ENCODE data around the gene DUS1L.
A peak's percentile ranks its signal among the peaks of the same experiment; 100 is the strongest.

The DUS1L gene

DNA sequence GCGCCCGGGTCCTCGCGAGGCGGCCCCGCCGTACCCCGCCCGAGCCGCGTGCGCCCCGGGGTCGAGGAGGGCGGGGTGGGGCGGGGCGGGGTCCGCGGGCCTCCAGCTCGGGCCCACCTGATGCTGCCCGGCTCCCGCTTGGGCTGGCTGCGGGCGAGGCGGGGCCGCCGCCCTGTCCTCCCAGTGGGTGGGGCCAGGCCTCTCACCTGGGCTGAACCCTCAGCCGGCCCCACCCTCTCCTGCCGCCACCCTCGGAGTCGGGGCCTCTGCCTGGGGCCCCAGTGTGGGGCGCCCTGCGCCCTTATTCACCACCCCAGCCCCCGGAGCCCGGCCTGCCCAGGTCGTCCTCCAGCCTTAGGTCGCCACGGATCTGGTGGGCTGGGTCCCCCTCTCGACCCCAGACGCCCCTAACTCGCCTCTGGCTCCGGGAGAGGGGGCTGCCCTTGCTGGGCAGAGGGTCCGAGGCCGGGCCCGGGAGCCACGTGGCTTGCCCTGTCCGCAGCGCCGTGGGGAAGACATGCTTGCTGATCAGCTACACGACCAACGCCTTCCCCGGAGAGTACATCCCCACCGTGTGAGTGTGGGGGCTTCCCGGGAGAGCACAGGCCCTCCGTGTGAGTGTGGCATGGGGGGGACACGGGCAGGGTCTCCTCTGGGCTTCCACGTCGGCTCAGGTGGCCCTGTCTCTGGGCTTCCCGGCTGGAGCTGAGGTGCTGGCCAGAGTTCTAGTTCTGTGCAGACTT, 33.5 kb downstream of the DUS1L start:
- Histone ChIP-seq H2BK120ac (ENCODE audit: low read depth, low read length) (no peak overlapping the region), H3K9ac (ENCODE audit: low read length) (peak overlapping the region; percentile 92), H3K27ac (ENCODE audit: low read depth, low read length) (no peak overlapping the region), H3K23ac (ENCODE audit: low read length) (peak overlapping the region; percentile 97), H3K27me3 (ENCODE audit: insufficient read depth, low read length, poor library complexity) (no peaks in the 10 kb centered on the region), H3K4ac (ENCODE audit: low read depth, low read length) (no peak overlapping the region), H2BK5ac (ENCODE audit: low read length) (no peak overlapping the region), H3K18ac (ENCODE audit: low read length) (peak overlapping the region; percentile 24), H3K4me3 (ENCODE audit: low read length) (peak overlapping the region; percentile 60), H3K79me2 (ENCODE audit: control insufficient read depth, insufficient read depth, low read length) (no peaks in the 10 kb centered on the region), H2BK15ac (replicated peaks; ENCODE audit: low read depth) (no peak overlapping the region), H3K36me3 (ENCODE audit: control insufficient read depth, insufficient read depth, low read length) (no peaks in the 10 kb centered on the region), H3K4me2 (ENCODE audit: low read length) (peak overlapping the region; percentile 70), H2AK5ac (ENCODE audit: low read length) (peak overlapping the region; percentile 11), H3K56ac (ENCODE audit: low read length) (peak overlapping the region; percentile 96), H3K4me1 (ENCODE audit: control insufficient read depth, low read depth, low read length) (no peaks in the 10 kb centered on the region), H4K5ac (ENCODE audit: low read length) (no peak overlapping the region), H4K8ac (ENCODE audit: low read depth, low read length) (no peak overlapping the region), H3K79me1 (ENCODE audit: low read length) (no peaks in the 10 kb centered on the region)
- peak; percentile 53 for DNase-seq
- no CpG with 5 or more reads among the region's 59 CpGs for whole genome bisulfite sequencing (ENCODE audit: extremely low coverage, insufficient coverage, low lambda C conversion rate)

DNA sequence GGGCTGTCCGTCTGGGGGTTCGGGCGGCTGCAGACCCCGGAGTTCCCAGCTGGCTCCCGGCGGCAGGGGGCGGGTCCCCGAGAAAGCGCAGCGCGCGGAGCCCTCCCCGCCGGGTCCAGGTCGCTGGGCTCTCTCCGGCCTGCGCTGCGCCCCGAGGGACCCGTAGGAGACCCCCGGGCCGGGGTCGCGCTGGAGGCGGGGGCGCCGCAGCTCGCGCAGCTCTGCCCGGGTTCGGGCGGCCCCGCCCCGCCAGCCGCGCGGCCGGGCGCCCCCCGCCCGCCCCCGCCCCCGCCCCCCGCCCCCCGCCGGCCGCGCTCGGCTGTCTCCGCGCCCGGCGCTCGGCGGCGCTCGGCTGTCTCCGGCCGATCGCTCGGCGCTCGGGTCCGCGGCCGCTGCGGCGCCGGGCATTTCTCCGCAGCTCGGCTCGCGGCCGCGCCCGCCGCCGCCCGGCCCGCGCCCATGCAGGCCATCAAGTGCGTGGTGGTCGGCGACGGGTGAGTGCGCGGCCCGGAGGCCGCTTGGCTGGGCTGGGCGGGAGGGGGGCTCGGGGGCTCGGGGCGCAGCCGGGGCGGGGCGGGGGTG, 34.2 kb downstream of the DUS1L start, which contains the start of gene RAC3:
TSS of gene RAC3 (plus strand) at position 376 of the 582 bp plus-strand sequence. CDS start at position 460, 84 bp downstream.
- H3K18ac ChIP-seq (ENCODE audit: low read length), result peak within 1 kb of the TSS; percentile 40
- no peak within 1 kb of the TSS for H4K8ac ChIP-seq (ENCODE audit: low read depth, low read length)
- H3K36me3 ChIP-seq (ENCODE audit: control insufficient read depth, insufficient read depth, low read length), result no peaks in the 10 kb centered on the region
- no peaks in the 10 kb centered on the region for H3K27me3 ChIP-seq (ENCODE audit: insufficient read depth, low read length, poor library complexity)
- no peaks in the 10 kb centered on the region for H3K79me1 ChIP-seq (ENCODE audit: low read length)
- H3K27ac ChIP-seq (ENCODE audit: low read depth, low read length), result peak within 1 kb of the TSS; percentile 22
- no peak within 1 kb of the TSS for H2BK120ac ChIP-seq (ENCODE audit: low read depth, low read length)
- peak within 1 kb of the TSS; percentile 96 for H3K56ac ChIP-seq (ENCODE audit: low read length)
- H4K5ac ChIP-seq (ENCODE audit: low read length), result no peak within 1 kb of the TSS
- no peaks in the 10 kb centered on the region for H3K4me1 ChIP-seq (ENCODE audit: control insufficient read depth, low read depth, low read length)
- H2BK5ac ChIP-seq (ENCODE audit: low read length), result no peak within 1 kb of the TSS
- no CpG with 5 or more reads among the region's 96 CpGs for WGBS (ENCODE audit: extremely low coverage, insufficient coverage, low lambda C conversion rate)
- no peak within 1 kb of the TSS for H3K4ac ChIP-seq (ENCODE audit: low read depth, low read length)
- H3K4me2 ChIP-seq (ENCODE audit: low read length), result peak within 1 kb of the TSS; percentile 70
- H3K79me2 ChIP-seq (ENCODE audit: control insufficient read depth, insufficient read depth, low read length), result no peaks in the 10 kb centered on the region
- no peak within 1 kb of the TSS for H2BK15ac ChIP-seq (replicated peaks; ENCODE audit: low read depth)
- peak within 1 kb of the TSS; percentile 92 for H3K9ac ChIP-seq (ENCODE audit: low read length)
- peak within 1 kb of the TSS; percentile 99 for H3K23ac ChIP-seq (ENCODE audit: low read length)
- DNase-seq, result peak; percentile 60
- H3K4me3 ChIP-seq (ENCODE audit: low read length), result peak within 1 kb of the TSS; percentile 60
- peak within 1 kb of the TSS; percentile 11 for H2AK5ac ChIP-seq (ENCODE audit: low read length)

GRCh38 chr17:82030470-82031302, 34.9 kb downstream of the DUS1L start:
- peak overlapping the region; percentile 22 for H3K27ac ChIP-seq (ENCODE audit: low read depth, low read length)

DNA sequence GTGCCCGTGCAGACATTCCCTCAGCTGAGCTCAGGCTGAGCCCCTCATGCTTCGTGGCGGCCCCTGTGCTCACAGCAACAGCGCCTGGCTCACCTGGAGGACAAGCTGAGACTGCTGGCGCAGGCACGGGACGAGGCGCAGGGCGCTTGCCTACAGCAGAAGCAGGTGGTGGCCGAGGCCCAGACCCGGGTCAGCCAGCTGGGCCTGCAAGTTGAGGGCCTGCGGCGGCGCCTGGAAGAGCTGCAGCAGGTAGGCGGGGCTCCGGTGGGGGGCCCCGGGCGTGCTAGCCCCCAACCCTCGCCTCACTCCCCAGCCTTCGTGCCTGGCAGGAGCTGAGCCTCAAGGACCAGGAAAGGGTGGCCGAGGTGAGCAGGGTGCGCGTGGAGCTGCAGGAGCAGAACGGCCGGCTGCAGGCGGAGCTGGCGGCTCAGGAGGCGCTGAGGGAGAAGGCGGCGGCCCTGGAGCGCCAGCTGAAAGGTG, 35.6 kb downstream of the DUS1L start:
- Histone ChIP-seq H2BK15ac (replicated peaks; ENCODE audit: low read depth) (no peak overlapping the region), H3K27me3 (ENCODE audit: insufficient read depth, low read length, poor library complexity) (no peaks in the 10 kb centered on the region), H3K36me3 (ENCODE audit: control insufficient read depth, insufficient read depth, low read length) (no peaks in the 10 kb centered on the region), H2BK120ac (ENCODE audit: low read depth, low read length) (no peak overlapping the region), H3K23ac (ENCODE audit: low read length) (no peak overlapping the region), H3K4me1 (ENCODE audit: control insufficient read depth, low read depth, low read length) (no peaks in the 10 kb centered on the region), H3K4ac (ENCODE audit: low read depth, low read length) (no peak overlapping the region), H2AK5ac (ENCODE audit: low read length) (no peak overlapping the region), H3K79me2 (ENCODE audit: control insufficient read depth, insufficient read depth, low read length) (no peaks in the 10 kb centered on the region), H3K18ac (ENCODE audit: low read length) (no peak overlapping the region), H4K8ac (ENCODE audit: low read depth, low read length) (no peak overlapping the region), H2BK5ac (ENCODE audit: low read length) (no peak overlapping the region), H3K9ac (ENCODE audit: low read length) (no peak overlapping the region), H3K4me3 (ENCODE audit: low read length) (no peak overlapping the region), H3K27ac (ENCODE audit: low read depth, low read length) (no peak overlapping the region), H3K79me1 (ENCODE audit: low read length) (no peaks in the 10 kb centered on the region), H3K4me2 (ENCODE audit: low read length) (no peak overlapping the region), H4K5ac (ENCODE audit: low read length) (no peak overlapping the region), H3K56ac (ENCODE audit: low read length) (no peak overlapping the region)
- WGBS (ENCODE audit: extremely low coverage, insufficient coverage, low lambda C conversion rate), result no CpG with 5 or more reads among the region's 31 CpGs
- no peak for DNase-seq

More at GRCh38 chr17:82030470-82031302, 34.9 kb downstream of the DUS1L start:
- Histone ChIP-seq H3K27me3 (ENCODE audit: insufficient read depth, low read length, poor library complexity) (no peaks in the 10 kb centered on the region), H3K4ac (ENCODE audit: low read depth, low read length) (no peak overlapping the region), H2AK5ac (ENCODE audit: low read length) (no peak overlapping the region), H3K9ac (ENCODE audit: low read length) (peak overlapping the region; percentile 74), H4K5ac (ENCODE audit: low read length) (no peak overlapping the region), H3K79me2 (ENCODE audit: control insufficient read depth, insufficient read depth, low read length) (no peaks in the 10 kb centered on the region), H3K23ac (ENCODE audit: low read length) (peak overlapping the region; percentile 99), H3K4me2 (ENCODE audit: low read length) (peak overlapping the region; percentile 52), H3K79me1 (ENCODE audit: low read length) (no peaks in the 10 kb centered on the region), H4K8ac (ENCODE audit: low read depth, low read length) (no peak overlapping the region), H2BK5ac (ENCODE audit: low read length) (no peak overlapping the region), H3K4me3 (ENCODE audit: low read length) (peak overlapping the region; percentile 37), H2BK120ac (ENCODE audit: low read depth, low read length) (no peak overlapping the region), H3K56ac (ENCODE audit: low read length) (peak overlapping the region; percentile 84), H2BK15ac (replicated peaks; ENCODE audit: low read depth) (no peak overlapping the region), H3K18ac (ENCODE audit: low read length) (peak overlapping the region; percentile 40), H3K36me3 (ENCODE audit: control insufficient read depth, insufficient read depth, low read length) (no peaks in the 10 kb centered on the region), H3K4me1 (ENCODE audit: control insufficient read depth, low read depth, low read length) (no peaks in the 10 kb centered on the region)
- DNase-seq, result peak; percentile 83
- no CpG with 5 or more reads among the region's 94 CpGs for WGBS (ENCODE audit: extremely low coverage, insufficient coverage, low lambda C conversion rate)

GRCh38 chr17:82029391-82029790, 36.2 kb downstream of the DUS1L start:
- no peak overlapping the region for H3K27ac ChIP-seq (ENCODE audit: low read depth, low read length)
- H3K79me1 ChIP-seq (ENCODE audit: low read length), result no peaks in the 10 kb centered on the region
- H3K4me2 ChIP-seq (ENCODE audit: low read length), result no peak overlapping the region
- H3K18ac ChIP-seq (ENCODE audit: low read length), result no peak overlapping the region
- no peak for DNase-seq
- no peak overlapping the region for H3K23ac ChIP-seq (ENCODE audit: low read length)
- no peaks in the 10 kb centered on the region for H3K27me3 ChIP-seq (ENCODE audit: insufficient read depth, low read length, poor library complexity)
- no peak overlapping the region for H3K4me3 ChIP-seq (ENCODE audit: low read length)
- H3K36me3 ChIP-seq (ENCODE audit: control insufficient read depth, insufficient read depth, low read length), result no peaks in the 10 kb centered on the region
- no peak overlapping the region for H2BK120ac ChIP-seq (ENCODE audit: low read depth, low read length)
- H3K79me2 ChIP-seq (ENCODE audit: control insufficient read depth, insufficient read depth, low read length), result no peaks in the 10 kb centered on the region
- H2BK5ac ChIP-seq (ENCODE audit: low read length), result no peak overlapping the region
- no peak overlapping the region for H2BK15ac ChIP-seq (replicated peaks; ENCODE audit: low read depth)
- H3K56ac ChIP-seq (ENCODE audit: low read length), result no peak overlapping the region
- no peak overlapping the region for H3K4ac ChIP-seq (ENCODE audit: low read depth, low read length)
- no CpG with 5 or more reads among the region's 16 CpGs for WGBS (ENCODE audit: extremely low coverage, insufficient coverage, low lambda C conversion rate)
- no peak overlapping the region for H4K5ac ChIP-seq (ENCODE audit: low read length)
- no peak overlapping the region for H2AK5ac ChIP-seq (ENCODE audit: low read length)
- no peaks in the 10 kb centered on the region for H3K4me1 ChIP-seq (ENCODE audit: control insufficient read depth, low read depth, low read length)
- no peak overlapping the region for H4K8ac ChIP-seq (ENCODE audit: low read depth, low read length)
- no peak overlapping the region for H3K9ac ChIP-seq (ENCODE audit: low read length)

All from mesendoderm (in vitro differentiated cells).